SH-SY5Y (cell line): ENCODE measurements around the gene OSBPL7.

Experiments
- GATA2 ChIP-seq: IDR thresholded peaks from 2 replicates; pipeline ENCODE4 v1.6.1; 2011; ENCODE audit warnings: mild to moderate bottlenecking, low read depth, low read length
- GATA3 ChIP-seq: IDR thresholded peaks from 2 replicates; pipeline ENCODE4 v1.6.1; 2011; ENCODE audit warnings: low read depth, mild to moderate bottlenecking, low read length, moderate library complexity

- no peak for TF ChIP-seq GATA3
- peak; percentile 58 for TF ChIP-seq GATA2
These were observed at the start of gene OSBPL7 for GRCh38 chr17:47821424-47822391.
